SU-DHL-6 (cell line): ENCODE measurements around the gene NCF4.

ENCODE experiments used
- H2AFZ ChIP-seq: fragments of 200-600 bp; sonication (generic); 2 replicates; pipeline ENCODE4 v1.6.1; 2014; ENCODE audit warnings: low read depth, mild to moderate bottlenecking, moderate library complexity, mixed read lengths, antibody characterized with exemption, low read length; ENCODE audit not compliant: severe bottlenecking
- H3F3A ChIP-seq: fragments of 200-600 bp; shearing (Covaris generic); 2 replicates; pipeline ENCODE4 v1.6.0; 2016; ENCODE audit warnings: antibody characterized with exemption, mild to moderate bottlenecking; ENCODE audit not compliant: insufficient read depth
- H3K27ac ChIP-seq: fragments of 200-600 bp; sonication (generic); 2 replicates; pipeline ENCODE4 v1.5.1; 2016; ENCODE audit warnings: low read depth, mild to moderate bottlenecking, low read length, moderate library complexity, mixed read lengths
- H3K27me3 ChIP-seq: fragments of 200-600 bp; sonication (generic), shearing (Covaris generic); 2 replicates; pipeline ENCODE4 v1.6.0; 2014; ENCODE audit warnings: mild to moderate bottlenecking, low read length
- H3K36me3 ChIP-seq: fragments of 200-600 bp; sonication (generic); 2 replicates; pipeline ENCODE4 v1.6.1; 2014; ENCODE audit warnings: mild to moderate bottlenecking, low read length, mixed read lengths
- H3K4me2 ChIP-seq: fragments of 300-600, 200-600 bp; shearing (Covaris generic), sonication (generic); 2 replicates; pipeline ENCODE4 v1.6.0; 2014; ENCODE audit warnings: low read length, low read depth, mild to moderate bottlenecking; ENCODE audit not compliant: poor library complexity, severe bottlenecking
- H3K4me3 ChIP-seq: fragments of 200-600 bp; sonication (generic); 2 replicates; pipeline ENCODE4 v1.5.1; 2014; ENCODE audit warnings: antibody characterized with exemption, low read length, mild to moderate bottlenecking, mixed read lengths; ENCODE audit not compliant: insufficient read depth, poor library complexity, severe bottlenecking
- H3K79me2 ChIP-seq: fragments of 200-600 bp; sonication (generic); 2 replicates; pipeline ENCODE4 v1.6.1; 2014; ENCODE audit warnings: mild to moderate bottlenecking, low read length, moderate library complexity; ENCODE audit not compliant: insufficient read depth
- H3K9ac ChIP-seq: fragments of 200-600 bp; sonication (generic); 2 replicates; pipeline ENCODE4 v1.7.0; 2014; ENCODE audit warnings: mild to moderate bottlenecking, low read length
- H3K9me2 ChIP-seq: fragments of 200-600 bp; sonication (generic); replicated peaks from 2 replicates; pipeline ENCODE4 v1.6.1; 2014; ENCODE audit warnings: low read length; ENCODE audit not compliant: insufficient read depth
- H3K9me3 ChIP-seq: fragments of 200-600 bp; sonication (generic); 2 replicates; pipeline ENCODE4 v1.6.1; 2014; ENCODE audit warnings: low read length, mixed read lengths; ENCODE audit not compliant: insufficient read depth
- H4K20me1 ChIP-seq: fragments of 200-600 bp; sonication (generic); 2 replicates; pipeline ENCODE4 v1.6.1; 2014; ENCODE audit warnings: low read depth, mild to moderate bottlenecking, antibody characterized with exemption, low read length, moderate library complexity, mixed read lengths
- CTCF ChIP-seq: fragments of 200-600 bp; sonication (generic); IDR thresholded peaks from one replicate; pipeline ENCODE4 v1.5.1; 2017; ENCODE audit warnings: antibody characterized with exemption, mild to moderate bottlenecking, low read length, moderate library complexity; ENCODE audit not compliant: insufficient read depth, poor library complexity, severe bottlenecking
- EZH2phosphoT487 ChIP-seq: fragments of 200-600 bp; sonication (generic), shearing (Covaris generic); conservative IDR thresholded peaks from 2 replicates; pipeline ENCODE4 v1.6.1; 2018; ENCODE audit warnings: mild to moderate bottlenecking, antibody characterized with exemption, low read length, moderate library complexity, mixed read lengths

The NCF4 gene

GRCh38 chr22:36926721-36927435, 66.1 kb downstream of the NCF4 start:
- TF ChIP-seq EZH2phosphoT487: no peak
- TF ChIP-seq CTCF: no peak
- Histone ChIP-seq H3K27ac (no peak overlapping the region), H4K20me1 (no peaks in the 10 kb centered on the region)

More at GRCh38 chr22:36926721-36927435, 66.1 kb downstream of the NCF4 start:
- Histone ChIP-seq H3K9me2 (no peaks in the 10 kb centered on the region), H2AFZ (no peak overlapping the region), H3K4me3 (no peak overlapping the region), H3F3A (no peaks in the 10 kb centered on the region), H3K79me2 (no peaks in the 10 kb centered on the region), H3K36me3 (no peaks in the 10 kb centered on the region), H3K9me3 (no peaks in the 10 kb centered on the region), H3K9ac (no peak overlapping the region), H3K4me2 (no peak overlapping the region), H3K27me3 (no peaks in the 10 kb centered on the region)
